Fibroblast of skin of right quadriceps (primary cell): ENCODE data around the gene FDX2.
A peak's percentile ranks its signal among the peaks of the same experiment; 100 is the strongest.
"Not testable (repeated sequence)": the region's sequence is repeated elsewhere in the genome, so short reads cannot be mapped to it uniquely, and the experiment has no call there.

Experiments
- DNase-seq: peaks from one replicate; pipeline ENCODE4 v3.0.0-alpha.2; 2013

FDX2 gene

GRCh38 chr19:10283301-10284064 lies 32.3 kb downstream of the FDX2 start:
- no peak for DNase-seq

- DNase-seq: not testable (repeated sequence)
Observed at GRCh38 chr19:10282043-10282442, 33.8 kb downstream of the FDX2 start.

- DNase-seq: no peak
Observed at GRCh38 chr19:10279737-10280442, 35.9 kb downstream of the FDX2 start.

GRCh38 chr19:10278935-10279334 lies 36.9 kb downstream of the FDX2 start:
- no peak for DNase-seq

- DNase-seq: no peak
Observed at GRCh38 chr19:10277795-10278589, 37.8 kb downstream of the FDX2 start.

- no peak for DNase-seq
Observed at GRCh38 chr19:10274589-10274988, 41.2 kb downstream of the FDX2 start.

- no peak for DNase-seq
Observed at GRCh38 chr19:10271543-10272086, 44.2 kb downstream of the FDX2 start.

- DNase-seq: no peak
Observed at GRCh38 chr19:10270616-10271394, 45.0 kb downstream of the FDX2 start, which contains the start of gene ICAM1. Gene ICAM1, plus strand, starts transcription at chr19:10271120. Its CDS starts 40 bp downstream, at chr19:10271160.

GRCh38 chr19:10270180-10270615 lies 45.6 kb downstream of the FDX2 start:
- no peak for DNase-seq

GRCh38 chr19:10269333-10270179 lies 46.3 kb downstream of the FDX2 start:
- peak; percentile 61 for DNase-seq

- DNase-seq: no peak
Observed at GRCh38 chr19:10268071-10268470, 47.7 kb downstream of the FDX2 start.

- no peak for DNase-seq
Observed at GRCh38 chr19:10266706-10267105, 49.1 kb downstream of the FDX2 start.

- peak; percentile 53 for DNase-seq
Observed at GRCh38 chr19:10262771-10263170, 53.0 kb downstream of the FDX2 start.

- DNase-seq: no peak
Observed at GRCh38 chr19:10260141-10260584, 55.7 kb downstream of the FDX2 start.
